Mammary epithelial cell (primary cell): ENCODE data around the gene ARPC1B.

Source experiments
- CTCF ChIP-seq, 2 donors: IDR thresholded peaks in 1 of 2; conservative IDR thresholded peaks in 1 of 2; 2 replicates each; pipeline ENCODE4 v1.5.1; 2011 to 2012; ENCODE audit warnings: inconsistent platforms in 2 of 2, low read length in 2 of 2, mild to moderate bottlenecking in 2 of 2, control low read depth in 1 of 2, low read depth in 1 of 2; ENCODE audit not compliant: insufficient read depth in 1 of 2; ENCODE audit errors: extremely low read depth in 1 of 2
- EZH2 ChIP-seq: IDR thresholded peaks from 2 replicates; pipeline ENCODE4 v1.6.1; 2012; ENCODE audit warnings: low read length, inconsistent platforms, borderline replicate concordance

- TF ChIP-seq CTCF (conservative IDR thresholded peaks at IDR 0.05 in 1 of 2, IDR thresholded peaks at IDR 0.05 in 1 of 2; ENCODE audit: extremely low read depth in 1 of 2, insufficient read depth in 1 of 2, low read depth in 1 of 2, low read length in 2 of 2) (no peak), EZH2 (no peak)
Measured at GRCh38 chr7:99383791-99384370, 9.4 kb downstream of the ARPC1B start.
